Measurements from ENCODE around the gene FDXR.

- no peak for TF ChIP-seq REST (IDR thresholded peaks at IDR 0.05; ENCODE audit: insufficient replicate concordance, low read depth)
- no peak for TF ChIP-seq CTCF (IDR thresholded peaks at IDR 0.05; ENCODE audit: insufficient read depth, low read length)
- TF ChIP-seq POLR2AphosphoS5 (IDR thresholded peaks at IDR 0.05; ENCODE audit: low read depth) = no peak; the same call in 1 of the 2 replicates
These were observed at the start of gene FDXR for GRCh38 chr17:74872313-74873036.
